ENCODE data around the gene OR1A2. TPM values are rescaled to one million over a fixed set of nuclear protein-coding genes. Genes with fewer than 3 reads are reported as not detected.

OR1A2 gene
- total RNA-seq (2021; ENCODE audit: unreplicated experiment) (not detected), Bru-seq, nascent RNA (not detected), BruChase-seq, experiment 1, labeled RNA remaining after a 6-hour chase (not detected), BruChase-seq, experiment 2, labeled RNA remaining after a 2-hour chase (not detected)
- polyA plus RNA-seq (2012) = not detected in 2 replicates
- long read RNA-seq = 0 reads

- CTCF ChIA-PET = no interaction called here
- no TSS peak for BruUV-seq (replicated peaks)
- TF ChIP-seq ZBTB33 (IDR thresholded peaks at IDR 0.05; ENCODE audit: extremely low read depth, insufficient replicate concordance, low read length) = no peak
- no peak for TF ChIP-seq JUND (IDR thresholded peaks at IDR 0.05)
- no peak for TF ChIP-seq POLR2AphosphoS5 (IDR thresholded peaks at IDR 0.05; ENCODE audit: low read depth, low read length)
- no peak for TF ChIP-seq ATF3 (IDR thresholded peaks at IDR 0.05)
- no peak for TF ChIP-seq CTCF (IDR thresholded peaks at IDR 0.05 in 2 of 3, conservative IDR thresholded peaks at IDR 0.05 in 1 of 3; ENCODE audit: borderline replicate concordance in 1 of 3, insufficient read depth in 1 of 3, low read depth in 2 of 3, low read length in 2 of 3)
- TF ChIP-seq CBX3 (IDR thresholded peaks at IDR 0.05; ENCODE audit: low read depth) = no peak
- TF ChIP-seq ZNF274 (IDR thresholded peaks at IDR 0.05; ENCODE audit: low read depth, low read length) = no peak
- no peak for TF ChIP-seq ZFX (IDR thresholded peaks at IDR 0.05)
- TF ChIP-seq SP1 (IDR thresholded peaks at IDR 0.05; ENCODE audit: low read depth) = no peak
- TF ChIP-seq EZH2phosphoT487 (IDR thresholded peaks at IDR 0.05; ENCODE audit: borderline replicate concordance) = no peak
- TF ChIP-seq REST (IDR thresholded peaks at IDR 0.05; ENCODE audit: low read depth) = no peak
- no peak for TF ChIP-seq EGR1 (IDR thresholded peaks at IDR 0.05; ENCODE audit: low read depth)
- no peak for TF ChIP-seq SRF (IDR thresholded peaks at IDR 0.05; ENCODE audit: low read depth)
- TF ChIP-seq YY1 (IDR thresholded peaks at IDR 0.05; ENCODE audit: extremely low read depth, insufficient replicate concordance, low read depth, low read length) = no peak
- no peak for TF ChIP-seq RAD21 (IDR thresholded peaks at IDR 0.05; ENCODE audit: low read depth)
- TF ChIP-seq MAX (IDR thresholded peaks at IDR 0.05) = no peak
- no peak for TF ChIP-seq CEBPB (IDR thresholded peaks at IDR 0.05; ENCODE audit: low read depth)
- no peak for TF ChIP-seq ELF1 (IDR thresholded peaks at IDR 0.05; ENCODE audit: borderline replicate concordance, low read depth)
- TF ChIP-seq SIN3A (IDR thresholded peaks at IDR 0.05; ENCODE audit: low read depth) = no peak
- TF ChIP-seq POLR2A (IDR thresholded peaks at IDR 0.05; ENCODE audit: borderline replicate concordance, extremely low read depth, insufficient read depth, insufficient read length) = no peak
Measured at GRCh38 chr17:3197219-3197618, at the start of gene OR1A2. Gene OR1A2 (plus strand): TSS chr17:3197519. CDS start chr17:3197519, 0 bp downstream.

More at GRCh38 chr17:3197219-3197618, at the start of gene OR1A2:
- Histone ChIP-seq H3K79me2 (ENCODE audit: insufficient read depth, low read length) (no peaks in the 10 kb centered on the region), H3K9me2 (ENCODE audit: insufficient read depth) (no peaks in the 10 kb centered on the region), H3K27ac (ENCODE audit: low read depth, low read length) (no peak within 1 kb of the TSS), H4K20me1 (ENCODE audit: insufficient read depth) (no peaks in the 10 kb centered on the region; the same call in 1 of the 2 replicates), H2AFZ (ENCODE audit: low read depth, low read length, poor library complexity, severe bottlenecking) (no peak within 1 kb of the TSS), H3K27me3 (ENCODE audit: insufficient read depth, low read length) (peaks cover 40% of the 10 kb centered on the region), H3K4me3 (replicated peaks in 1 of 2; ENCODE audit: low read depth in 1 of 2, low read length in 2 of 2) (no peak within 1 kb of the TSS), H3K4me1 (ENCODE audit: control insufficient read depth in 1 of 2, insufficient read depth in 2 of 2, low read length in 2 of 2) (no peaks in the 10 kb centered on the region), H3K9me3 (ENCODE audit: control insufficient read depth in 1 of 2, insufficient read depth in 1 of 2, low read depth in 1 of 2, low read length in 2 of 2) (no peaks in the 10 kb centered on the region), H3K4me2 (ENCODE audit: low read length) (no peak within 1 kb of the TSS), H3K36me3 (ENCODE audit: control insufficient read depth in 1 of 2, insufficient read depth in 2 of 2, low read length in 2 of 2) (no peaks in the 10 kb centered on the region), H3K9ac (ENCODE audit: low read length) (no peak within 1 kb of the TSS)
- ChIA-PET RAD21 (ENCODE audit: low non-redundant PET in 1 of 2, low total read pairs in 2 of 2, uncharacterized antibody in 2 of 2, unreplicated experiment in 2 of 2) (no interaction called here), POLR2A (no interaction called here)
- intact Hi-C loops (cut with micrococcal nuclease) = no loop called here
- no peak for ATAC-seq
- no peak for DNase-seq (ENCODE audit: low read depth, low spot score)
